HL-60/S4 treated with phorbol 12-myristate 13-acetate at 8.2 ng/mL for 4 days and 3 days (cell line): ENCODE measurements around the gene AHNAK2.
"Not testable (repeated sequence)": the region's sequence is repeated elsewhere in the genome, so short reads cannot be mapped to it uniquely, and the experiment has no call there.

Experiments used
- in situ Hi-C: fragments of 300-500 bp; cut with MboI; formaldehyde crosslinking; loops from 2 replicates; pipeline ENCODE4 v1.15.0; 2022; ENCODE audit warnings: low sequenced_read_pairs

AHNAK2 gene

GRCh38 chr14:104954746-104955395 is 23.3 kb downstream of the AHNAK2 start:
- in situ Hi-C loops: no loop called here

- in situ Hi-C loops: no loop called here
Measured at GRCh38 chr14:104953896-104954656, 24.1 kb downstream of the AHNAK2 start.

- in situ Hi-C loops: no loop called here
Measured at GRCh38 chr14:104953097-104953496, 25.1 kb downstream of the AHNAK2 start.

- in situ Hi-C loops: not testable (repeated sequence)
Measured at GRCh38 chr14:104951863-104952657, 26.1 kb downstream of the AHNAK2 start.

- in situ Hi-C loops: not testable (repeated sequence)
Measured at GRCh38 chr14:104950701-104951100, 27.5 kb downstream of the AHNAK2 start.

- in situ Hi-C loops: no loop called here
Measured at GRCh38 chr14:104950021-104950420, 28.2 kb downstream of the AHNAK2 start.

- in situ Hi-C loops: not testable (repeated sequence)
Measured at GRCh38 chr14:104949406-104949955, 28.7 kb downstream of the AHNAK2 start.

- in situ Hi-C loops: no loop called here
Measured at GRCh38 chr14:104948736-104949031, 29.5 kb downstream of the AHNAK2 start.

GRCh38 chr14:104947881-104948735 is 30.1 kb downstream of the AHNAK2 start:
- in situ Hi-C loops: not testable (repeated sequence)

- in situ Hi-C loops: not testable (repeated sequence)
Measured at GRCh38 chr14:104947201-104947600, 31.0 kb downstream of the AHNAK2 start.

GRCh38 chr14:104945986-104946965 is 31.9 kb downstream of the AHNAK2 start:
- in situ Hi-C loops: not testable (repeated sequence)

- in situ Hi-C loops: not testable (repeated sequence)
Measured at GRCh38 chr14:104945266-104945665, 32.9 kb downstream of the AHNAK2 start.

- in situ Hi-C loops: not testable (repeated sequence)
Measured at GRCh38 chr14:104944436-104945205, 33.6 kb downstream of the AHNAK2 start.

- in situ Hi-C loops: not testable (repeated sequence)
Measured at GRCh38 chr14:104944016-104944308, 34.2 kb downstream of the AHNAK2 start.

- in situ Hi-C loops: not testable (repeated sequence)
Measured at GRCh38 chr14:104943216-104944015, 34.8 kb downstream of the AHNAK2 start.

GRCh38 chr14:104942586-104942985 is 35.6 kb downstream of the AHNAK2 start:
- in situ Hi-C loops: no loop called here

- in situ Hi-C loops: no loop called here
Measured at GRCh38 chr14:104941508-104942365, 36.4 kb downstream of the AHNAK2 start.
